KOPT-K1 (cell line): ENCODE data around the gene TRIM43.
"Not testable (repeated sequence)": the region's sequence is repeated elsewhere in the genome, so short reads cannot be mapped to it uniquely, and the experiment has no call there.

Experiments
- H3K27ac ChIP-seq: fragments of 200-600 bp; sonication (generic); 2 replicates; pipeline ENCODE4 v1.5.1; 2016; ENCODE audit warnings: antibody characterized with exemption, mild to moderate bottlenecking, low read depth, low read length; ENCODE audit not compliant: poor library complexity, severe bottlenecking
- H3K36me3 ChIP-seq: fragments of 200-600 bp; sonication (generic); 2 replicates; pipeline ENCODE4 v1.5.1; 2017; ENCODE audit warnings: antibody characterized with exemption, mild to moderate bottlenecking, low read length, moderate library complexity; ENCODE audit not compliant: insufficient read depth
- H3K9me3 ChIP-seq: fragments of 200-600 bp; sonication (generic); 2 replicates; pipeline ENCODE4 v1.5.1; 2017; ENCODE audit warnings: antibody characterized with exemption, low read length, mild to moderate bottlenecking; ENCODE audit not compliant: insufficient read depth, poor library complexity, severe bottlenecking

Gene TRIM43

GRCh38 chr2:95591701-95592100 is at the start of gene TRIM43:
Gene TRIM43 (plus strand): TSS chr2:95592001. CDS start chr2:95594024, 2,023 bp downstream.
- not testable (repeated sequence) for H3K9me3 ChIP-seq, H3K27ac ChIP-seq, H3K36me3 ChIP-seq

- no peaks in the 10 kb centered on the region for H3K36me3 ChIP-seq
- no peak overlapping the region for H3K27ac ChIP-seq
- no peaks in the 10 kb centered on the region for H3K9me3 ChIP-seq
These were observed 40.7 kb upstream of the TRIM43 start for GRCh38 chr2:95551055-95551568.

GRCh38 chr2:95552911-95553310 is 38.9 kb upstream of the TRIM43 start:
- no peak overlapping the region for H3K27ac ChIP-seq
- H3K9me3 ChIP-seq, result no peaks in the 10 kb centered on the region
- no peaks in the 10 kb centered on the region for H3K36me3 ChIP-seq

GRCh38 chr2:95569170-95569569 is 22.6 kb upstream of the TRIM43 start:
- Histone ChIP-seq H3K27ac (no peak overlapping the region), H3K36me3 (no peaks in the 10 kb centered on the region), H3K9me3 (no peaks in the 10 kb centered on the region)

- Histone ChIP-seq H3K27ac (no peak overlapping the region), H3K36me3 (no peaks in the 10 kb centered on the region), H3K9me3 (no peaks in the 10 kb centered on the region)
These were observed 17.9 kb upstream of the TRIM43 start for GRCh38 chr2:95573866-95574265.

GRCh38 chr2:95574506-95574905 is 17.3 kb upstream of the TRIM43 start:
- Histone ChIP-seq H3K36me3 (no peaks in the 10 kb centered on the region), H3K9me3 (no peaks in the 10 kb centered on the region), H3K27ac (no peak overlapping the region)

GRCh38 chr2:95575857-95576256 is 15.9 kb upstream of the TRIM43 start:
- no peak overlapping the region for H3K27ac ChIP-seq
- H3K9me3 ChIP-seq, result no peaks in the 10 kb centered on the region
- H3K36me3 ChIP-seq, result no peaks in the 10 kb centered on the region

GRCh38 chr2:95578539-95578938 is 13.3 kb upstream of the TRIM43 start:
- Histone ChIP-seq H3K9me3 (no peaks in the 10 kb centered on the region), H3K27ac (no peak overlapping the region), H3K36me3 (no peaks in the 10 kb centered on the region)

- H3K9me3 ChIP-seq, H3K27ac ChIP-seq, H3K36me3 ChIP-seq: not testable (repeated sequence)
These were observed 8.3 kb upstream of the TRIM43 start for GRCh38 chr2:95583545-95583944.

GRCh38 chr2:95584321-95584720 is 7.5 kb upstream of the TRIM43 start:
- not testable (repeated sequence) for H3K9me3 ChIP-seq, H3K27ac ChIP-seq, H3K36me3 ChIP-seq

GRCh38 chr2:95589777-95590536 is 1.8 kb upstream of the TRIM43 start:
- not testable (repeated sequence) for H3K36me3 ChIP-seq

GRCh38 chr2:95592973-95593372 is 1.2 kb downstream of the TRIM43 start:
- not testable (repeated sequence) for H3K36me3 ChIP-seq, H3K9me3 ChIP-seq, H3K27ac ChIP-seq

More at GRCh38 chr2:95589777-95590536, 1.8 kb upstream of the TRIM43 start:
- not testable (repeated sequence) for H3K9me3 ChIP-seq, H3K27ac ChIP-seq

- H3K36me3 ChIP-seq, H3K9me3 ChIP-seq, H3K27ac ChIP-seq: not testable (repeated sequence)
These were observed 3.2 kb downstream of the TRIM43 start for GRCh38 chr2:95595012-95595411.

- H3K9me3 ChIP-seq, H3K27ac ChIP-seq, H3K36me3 ChIP-seq: not testable (repeated sequence)
These were observed 9.5 kb downstream of the TRIM43 start for GRCh38 chr2:95601301-95601700.

- H3K9me3 ChIP-seq, H3K27ac ChIP-seq: not testable (repeated sequence)
These were observed 10.3 kb downstream of the TRIM43 start for GRCh38 chr2:95602146-95602545.

GRCh38 chr2:95608356-95608755 is 16.6 kb downstream of the TRIM43 start:
- not testable (repeated sequence) for H3K9me3 ChIP-seq, H3K27ac ChIP-seq, H3K36me3 ChIP-seq

More at GRCh38 chr2:95602146-95602545, 10.3 kb downstream of the TRIM43 start:
- not testable (repeated sequence) for H3K36me3 ChIP-seq
